ENCODE results near the gene OLIG2.

OLIG2 gene

GRCh38 chr21:33033961-33034413, 8.3 kb downstream of the OLIG2 start:
- no peak for DNase-seq

GRCh38 chr21:33035147-33035546, 9.4 kb downstream of the OLIG2 start:
- no peak for DNase-seq

- no peak for DNase-seq
Observed at GRCh38 chr21:33036430-33037162, 10.9 kb downstream of the OLIG2 start.

GRCh38 chr21:33037501-33037900, 11.8 kb downstream of the OLIG2 start:
- no peak for DNase-seq

DNA sequence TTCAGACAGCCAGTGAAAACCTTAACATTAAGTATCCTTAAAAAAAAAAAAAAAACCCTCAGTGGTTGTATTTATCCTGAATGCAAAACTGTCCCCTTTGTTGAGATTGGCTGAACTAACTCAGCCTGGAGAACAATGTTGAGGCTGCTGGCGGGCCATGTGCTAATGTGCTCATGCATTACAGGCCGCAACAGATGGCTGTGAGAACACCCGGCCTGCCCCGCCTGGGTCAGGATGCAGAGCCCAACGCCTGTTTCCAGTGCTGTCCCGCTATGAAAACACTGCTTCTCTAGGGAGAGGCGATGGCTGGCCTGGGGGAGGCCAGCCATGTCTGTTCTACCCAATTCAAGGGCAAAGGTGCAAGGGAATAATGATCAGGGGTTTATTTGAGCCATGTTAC, 13.8 kb downstream of the OLIG2 start:
- no peak for DNase-seq

- DNase-seq, result no peak
Observed at GRCh38 chr21:33040215-33040614, 14.5 kb downstream of the OLIG2 start.

DNA sequence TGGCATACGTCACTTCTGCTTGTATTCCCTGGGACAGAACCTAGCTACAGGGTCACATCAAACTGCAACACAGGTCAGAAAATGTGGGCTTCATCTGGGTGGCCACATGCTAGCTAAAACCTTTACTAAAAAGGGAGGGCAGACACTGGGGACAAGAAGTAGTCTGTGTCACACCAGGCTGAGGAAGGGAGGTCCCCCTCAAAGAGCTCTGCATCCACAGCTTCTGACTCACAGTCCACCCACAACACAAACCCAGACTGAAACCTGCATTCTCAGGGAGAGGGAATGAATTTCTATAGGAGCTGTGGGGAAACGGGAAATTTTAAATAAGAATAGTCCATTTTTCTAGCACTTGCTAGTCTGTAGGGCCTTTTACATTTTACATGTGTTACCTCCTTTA, 16.2 kb downstream of the OLIG2 start:
- DNase-seq, result no peak

- no peak for DNase-seq
Observed at GRCh38 chr21:33042812-33043211, 17.1 kb downstream of the OLIG2 start.

- no peak for DNase-seq
Observed at GRCh38 chr21:33046455-33046854, 20.7 kb downstream of the OLIG2 start.

DNA sequence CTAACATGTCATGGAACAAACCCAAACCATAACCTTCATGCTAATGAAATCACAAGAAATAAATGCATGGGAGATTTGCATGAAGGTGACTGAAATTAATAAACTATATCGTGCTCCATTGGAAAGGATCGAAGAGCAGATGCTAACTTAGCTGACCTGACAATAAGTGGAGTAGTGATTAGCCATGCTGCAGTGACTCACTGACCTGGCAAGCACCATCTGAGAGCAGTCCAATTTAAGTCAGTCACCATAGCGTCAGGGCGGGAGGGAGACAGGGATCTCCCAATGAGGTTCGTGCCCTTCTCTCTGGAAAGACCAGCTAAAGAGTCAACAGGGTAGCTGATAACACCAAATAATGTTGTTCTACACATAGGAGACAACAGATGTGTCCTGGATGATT, 21.5 kb downstream of the OLIG2 start:
- DNase-seq, result no peak

- DNase-seq, result no peak
Observed at GRCh38 chr21:33051925-33052324, 26.2 kb downstream of the OLIG2 start.

DNA sequence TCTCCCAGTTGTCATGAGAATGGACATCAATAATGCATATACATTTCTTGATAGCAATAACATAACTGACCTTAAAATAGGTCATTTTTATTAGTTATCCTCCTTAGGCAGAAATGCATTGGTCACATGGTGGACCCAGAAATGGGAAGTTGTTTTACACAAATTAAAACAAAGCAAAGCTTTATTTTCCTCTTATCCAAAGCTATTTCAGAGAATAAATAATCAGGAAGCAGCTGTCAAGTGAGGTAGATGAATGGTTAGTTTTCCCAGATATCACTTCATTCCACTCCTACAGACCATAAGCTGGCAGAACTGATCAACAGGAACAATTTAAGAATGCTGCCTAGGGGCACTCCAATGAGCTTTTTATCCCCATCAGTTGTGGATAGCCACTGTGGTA, 28.2 kb downstream of the OLIG2 start:
- DNase-seq, result no peak

GRCh38 chr21:33055991-33056390, 30.3 kb downstream of the OLIG2 start:
- no peak for DNase-seq

DNA sequence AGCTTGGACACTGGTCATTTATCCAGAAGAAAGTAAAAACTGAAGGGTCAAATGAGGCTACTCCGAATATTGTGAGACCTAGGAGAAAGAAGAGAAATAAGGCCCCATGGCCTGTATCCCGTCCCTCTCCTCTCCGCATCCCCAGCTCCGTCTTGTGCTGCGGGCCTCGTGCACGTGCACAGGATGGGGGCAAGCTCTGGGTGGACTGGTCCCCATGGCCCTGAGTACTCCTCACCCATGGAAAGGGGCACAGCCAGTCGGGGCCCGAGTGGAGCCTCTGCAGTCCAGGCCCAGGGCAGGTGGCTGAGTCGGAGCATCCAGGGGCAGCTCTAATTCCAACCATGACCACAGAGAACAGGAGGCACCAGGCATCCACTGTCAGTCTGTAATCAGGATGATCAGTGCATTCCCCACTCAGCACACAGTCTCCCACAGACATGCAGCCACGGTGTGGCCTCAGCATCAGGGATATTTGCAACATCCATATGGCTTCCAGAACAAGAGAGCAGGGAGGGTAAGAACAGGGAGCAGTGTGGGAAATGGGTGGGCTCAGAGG, 31.7 kb downstream of the OLIG2 start:
- DNase-seq, result no peak

- no peak for DNase-seq
Observed at GRCh38 chr21:33058527-33058926, 32.8 kb downstream of the OLIG2 start.

DNA sequence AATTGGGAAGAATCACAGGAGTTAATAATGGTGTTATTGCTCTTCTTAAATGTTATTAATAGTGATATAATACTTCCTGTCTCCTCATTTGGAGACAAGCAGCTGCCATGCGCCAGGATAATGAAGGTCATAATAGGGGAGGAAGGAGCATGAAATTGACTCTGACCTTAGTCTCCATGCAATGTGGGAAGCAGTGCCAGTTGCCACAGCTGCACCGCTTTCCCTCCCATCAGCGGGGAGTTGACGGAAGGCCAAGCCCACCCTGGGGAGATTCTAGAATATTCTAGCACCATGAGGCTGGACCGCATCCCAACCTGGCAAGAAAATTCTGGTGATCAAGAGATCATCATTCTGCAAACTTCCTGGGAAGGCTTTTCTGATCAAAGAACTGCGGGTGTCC, 33.2 kb downstream of the OLIG2 start:
- DNase-seq, result no peak

- DNase-seq, result peak; percentile 34
Observed at GRCh38 chr21:33059380-33059841, 33.7 kb downstream of the OLIG2 start.

DNA sequence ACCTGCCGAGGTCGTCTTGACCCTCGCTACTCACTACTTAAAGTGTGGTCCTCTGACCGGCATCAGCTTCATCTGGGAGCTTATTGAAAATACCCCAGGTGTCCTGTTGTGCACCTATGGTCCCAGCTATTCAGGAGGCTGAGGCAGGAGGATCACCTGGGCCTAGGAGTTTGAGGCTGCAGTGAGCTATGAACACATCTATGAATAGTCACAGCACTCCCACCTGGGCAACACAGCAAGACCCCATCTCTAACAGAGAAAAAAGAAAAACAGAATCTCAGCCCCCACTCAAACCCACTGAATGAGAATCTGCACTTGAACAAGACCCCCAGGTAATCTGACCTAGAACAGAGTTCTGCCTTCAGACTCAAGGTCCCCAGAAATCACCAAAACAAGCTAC, 35.5 kb downstream of the OLIG2 start:
- no peak for DNase-seq

GRCh38 chr21:33063375-33063883, 37.7 kb downstream of the OLIG2 start:
- DNase-seq, result no peak

- DNase-seq, result no peak
Observed at GRCh38 chr21:33063907-33064622, 38.3 kb downstream of the OLIG2 start.

DNA sequence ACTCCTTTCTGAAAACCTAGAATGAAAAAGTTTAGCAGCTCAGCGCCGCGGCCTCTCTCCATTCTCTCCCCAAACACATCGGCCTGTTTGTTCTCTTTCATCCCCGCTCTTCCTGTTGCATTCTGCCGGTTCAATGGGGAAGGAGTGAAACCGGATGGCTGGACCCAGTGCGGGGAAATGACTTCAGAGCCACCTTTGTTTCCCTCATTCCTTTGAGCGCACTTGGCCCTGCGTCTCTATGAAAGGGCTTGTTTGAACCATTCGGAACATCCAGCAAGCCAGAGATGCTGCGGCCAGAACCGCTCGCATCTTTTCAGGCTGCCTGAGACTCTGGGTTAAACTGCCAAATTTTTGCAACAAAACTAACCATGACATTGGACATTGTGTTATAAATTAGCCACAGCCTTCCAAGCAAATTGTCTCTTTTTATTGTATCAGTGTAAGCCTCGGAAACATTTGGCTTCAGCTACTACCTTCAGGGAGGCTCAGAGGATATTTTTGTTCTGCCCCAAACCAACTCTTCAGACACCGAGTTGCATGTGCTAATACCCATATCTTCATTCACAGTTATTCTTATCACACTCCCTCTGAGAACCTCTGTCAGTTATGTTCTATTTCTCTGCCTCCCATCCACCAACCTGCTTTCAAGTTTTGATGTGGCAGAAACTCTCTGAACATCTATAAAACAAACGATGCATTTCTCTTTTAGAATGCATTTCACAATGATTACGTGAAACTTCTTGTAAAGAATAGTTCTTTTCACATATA, 39.1 kb downstream of the OLIG2 start:
- no peak for DNase-seq

GRCh38 chr21:33067043-33067442, 41.3 kb downstream of the OLIG2 start:
- no peak for DNase-seq

GRCh38 chr21:33067457-33067856, 41.7 kb downstream of the OLIG2 start:
- DNase-seq, result no peak

Data from CD4-positive, alpha-beta T cell treated with Interleukin-17A for 1 hour (primary cell).